Coronary artery (tissue), 2 donors: Measurements from ENCODE around the gene RFX4.

ENCODE experiments used
- DNase-seq: peaks from one replicate; pipeline ENCODE4 v3.0.0-alpha.2; 2017; ENCODE audit warnings: low spot score
- H3K27ac ChIP-seq, 2 donors: fragments of 200-600 bp; sonication (generic); one replicate each; pipeline ENCODE4 v1.5.1; 2016 to 2019
- H3K4me3 ChIP-seq: fragments of 200-600 bp; sonication (generic); 2 replicates; pipeline ENCODE4 v1.5.1; 2016; ENCODE audit warnings: mild to moderate bottlenecking, moderate library complexity
- CTCF ChIP-seq: fragments of 200-600 bp; sonication (generic); IDR thresholded peaks from one replicate; pipeline ENCODE4 v1.5.1; 2019; ENCODE audit warnings: antibody characterized with exemption

The RFX4 gene

DNA sequence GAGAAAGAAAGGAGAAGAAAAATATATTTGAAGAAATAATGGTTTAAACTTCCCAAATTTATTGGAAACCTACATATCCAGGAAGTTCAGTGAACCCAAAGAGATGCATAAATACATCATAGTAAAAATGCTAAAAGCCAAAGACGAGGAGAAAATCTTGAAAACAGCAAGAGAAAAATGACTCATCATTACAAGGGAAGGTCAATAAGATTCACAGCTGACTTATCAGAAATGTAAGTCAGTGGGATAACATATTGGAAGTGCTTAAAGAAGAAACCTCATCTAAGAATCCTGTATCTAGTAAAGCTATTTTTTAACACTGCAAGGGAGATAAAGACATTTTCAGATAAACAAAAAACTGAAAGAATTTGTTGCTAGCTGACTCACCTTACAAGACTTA, 211.6 kb downstream of the RFX4 start:
- Histone ChIP-seq H3K27ac (no peak overlapping the region), H3K4me3 (no peak overlapping the region)
- no peak for TF ChIP-seq CTCF
- no peak for DNase-seq

GRCh38 chr12:106801167-106801708, 218.4 kb downstream of the RFX4 start:
- H3K27ac ChIP-seq, result no peak overlapping the region
- no peak for DNase-seq
- H3K4me3 ChIP-seq, result no peak overlapping the region
- TF ChIP-seq CTCF, result no peak

DNA sequence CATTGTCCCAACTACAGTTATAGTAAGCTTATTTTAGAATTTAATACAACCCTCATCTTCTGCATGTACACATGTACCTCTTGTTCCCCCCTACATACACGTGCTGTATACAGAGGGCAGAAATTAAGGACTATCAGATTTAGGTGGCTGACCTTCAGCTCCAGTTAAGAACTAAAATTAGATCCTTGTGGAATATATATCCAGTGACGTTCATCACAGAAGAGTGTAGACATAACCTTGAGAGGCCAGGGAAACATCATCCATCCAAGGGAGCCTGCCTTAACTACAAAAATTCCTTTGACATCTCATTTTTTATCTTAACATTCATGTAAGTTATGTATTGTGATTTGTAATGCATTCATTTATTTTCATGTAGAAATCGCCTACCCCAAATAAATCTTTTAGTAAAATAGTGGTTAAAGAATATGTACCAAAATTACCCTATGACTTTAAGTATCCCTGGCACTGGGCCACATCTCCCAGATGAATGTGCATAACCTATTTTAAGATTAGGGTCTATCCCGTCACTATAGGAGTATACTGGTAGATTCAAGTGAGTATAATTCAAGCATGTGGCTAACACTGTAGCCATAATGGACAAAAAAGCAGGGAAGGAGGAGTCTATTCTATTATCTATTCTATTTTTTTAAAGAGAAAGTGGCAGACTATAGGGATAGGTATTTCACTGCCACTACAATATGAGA, 219.2 kb downstream of the RFX4 start:
- Histone ChIP-seq H3K4me3 (no peak overlapping the region), H3K27ac (no peak overlapping the region)
- DNase-seq, result no peak
- TF ChIP-seq CTCF, result no peak

DNA sequence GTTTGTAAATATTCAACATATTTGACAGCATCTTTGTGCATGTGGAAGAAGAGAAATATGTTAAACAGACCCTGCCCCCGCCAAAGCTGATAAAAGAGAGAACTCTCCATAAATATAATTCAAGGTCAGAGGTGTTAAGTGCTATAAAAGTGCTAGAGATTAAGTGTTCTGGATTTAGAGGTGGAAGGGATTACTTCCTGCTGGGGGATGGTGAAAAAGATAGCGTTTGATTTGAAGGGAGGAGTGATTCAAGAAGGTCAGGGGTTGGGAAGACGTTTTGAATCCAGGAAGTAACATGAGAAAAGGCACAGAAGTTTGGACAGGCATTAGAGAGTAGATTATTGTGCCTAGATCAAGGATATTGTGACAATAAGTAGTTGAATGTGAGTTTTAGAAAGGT, 221.9 kb downstream of the RFX4 start:
- no peak for TF ChIP-seq CTCF
- DNase-seq, result no peak
- no peak overlapping the region for H3K27ac ChIP-seq
- no peak overlapping the region for H3K4me3 ChIP-seq
